Liver (tissue), 9 donors: ENCODE data around the gene ROR1. TPM values are rescaled to one million over a fixed set of nuclear protein-coding genes. Genes with fewer than 3 reads are reported as not detected.

Source experiments
- DNase-seq: peaks from one replicate; pipeline ENCODE4 v3.0.0-alpha.2; 2017; ENCODE audit warnings: low spot score
- H3K27ac ChIP-seq, 2 donors: one replicate each; pipeline ENCODE4 v1.7.0; 2013; ENCODE audit warnings: inconsistent platforms in 2 of 2, low read length in 2 of 2, control low read depth in 1 of 2, low read depth in 1 of 2, mild to moderate bottlenecking in 1 of 2
- H3K27me3 ChIP-seq, 4 donors: one replicate each; pipeline versions ENCODE4 v1.6.1 to v1.7.0; 2013; ENCODE audit warnings: low read length in 3 of 4, inconsistent platforms in 1 of 4, mild to moderate bottlenecking in 1 of 4, moderate library complexity in 1 of 4; ENCODE audit not compliant: control insufficient read depth in 4 of 4, insufficient read depth in 4 of 4
- H3K36me3 ChIP-seq, 4 donors: one replicate each; pipeline versions ENCODE4 v1.6.1 to v1.7.0; 2013; ENCODE audit warnings: low read length in 3 of 4, mild to moderate bottlenecking in 3 of 4, low read depth in 1 of 4, moderate library complexity in 1 of 4; ENCODE audit not compliant: control insufficient read depth in 4 of 4, insufficient read depth in 3 of 4
- H3K4me1 ChIP-seq, 4 donors: one replicate each; pipeline versions ENCODE4 v1.6.1 to v1.7.0; 2013; ENCODE audit warnings: low read length in 3 of 4, mild to moderate bottlenecking in 3 of 4, moderate library complexity in 1 of 4; ENCODE audit not compliant: control insufficient read depth in 4 of 4, insufficient read depth in 4 of 4
- H3K4me3 ChIP-seq, 3 donors: one replicate each; pipeline versions ENCODE4 v1.6.1 to v1.7.0; 2013; ENCODE audit warnings: low read length in 3 of 3, control low read depth in 1 of 3, low read depth in 1 of 3, mild to moderate bottlenecking in 1 of 3
- H3K9ac ChIP-seq, 2 donors: one replicate each; pipeline ENCODE4 v1.7.0; 2013; ENCODE audit warnings: low read length in 2 of 2, mild to moderate bottlenecking in 2 of 2, moderate library complexity in 2 of 2, control low read depth in 1 of 2, low read depth in 1 of 2
- H3K9me3 ChIP-seq, 4 donors: one replicate each; pipeline versions ENCODE4 v1.6.1 to v1.7.0; 2013; ENCODE audit warnings: low read length in 3 of 4; ENCODE audit not compliant: control insufficient read depth in 4 of 4
- ATF3 ChIP-seq: IDR thresholded peaks from 2 replicates; pipeline ENCODE4 v1.6.1; 2016; ENCODE audit warnings: antibody characterized with exemption
- EGR1 ChIP-seq, 2 donors: IDR thresholded peaks; 2 replicates each; pipeline ENCODE4 v1.6.1; 2016 to 2018; ENCODE audit warnings: antibody characterized with exemption in 2 of 2, low read depth in 2 of 2
- FOXA1 ChIP-seq: IDR thresholded peaks from 2 replicates; pipeline ENCODE4 v1.6.1; 2016; ENCODE audit warnings: antibody characterized with exemption
- FOXA2 ChIP-seq: IDR thresholded peaks from 2 replicates; pipeline ENCODE4 v1.6.1; 2016; ENCODE audit warnings: antibody characterized with exemption
- GABPA ChIP-seq, 2 donors: IDR thresholded peaks in 1 of 2; conservative IDR thresholded peaks in 1 of 2; 2 replicates each; pipeline ENCODE4 v1.6.1; 2016; ENCODE audit warnings: antibody characterized with exemption in 2 of 2, mild to moderate bottlenecking in 1 of 2, moderate library complexity in 1 of 2
- HNF4A ChIP-seq, 2 donors: conservative IDR thresholded peaks; 2 replicates each; pipeline ENCODE4 v1.6.1; 2016; ENCODE audit warnings: antibody characterized with exemption in 2 of 2, mild to moderate bottlenecking in 2 of 2
- HNF4G ChIP-seq: IDR thresholded peaks from 2 replicates; pipeline ENCODE4 v1.6.1; 2016; ENCODE audit warnings: antibody characterized with exemption
- JUND ChIP-seq, 2 donors: IDR thresholded peaks; 2 replicates each; pipeline ENCODE4 v1.6.1; 2016; ENCODE audit warnings: antibody characterized with exemption in 2 of 2
- NR2F2 ChIP-seq: IDR thresholded peaks from 2 replicates; pipeline ENCODE4 v1.6.1; 2016; ENCODE audit warnings: antibody characterized with exemption
- RAD21 ChIP-seq, 2 donors: IDR thresholded peaks; 2 replicates each; pipeline ENCODE4 v1.6.1; 2016; ENCODE audit warnings: antibody characterized with exemption in 2 of 2, mild to moderate bottlenecking in 2 of 2
- RXRA ChIP-seq, 2 donors: IDR thresholded peaks; 2 replicates each; pipeline ENCODE4 v1.6.1; 2017 to 2018; ENCODE audit warnings: antibody characterized with exemption in 2 of 2, mild to moderate bottlenecking in 1 of 2
- SP1 ChIP-seq: IDR thresholded peaks from 2 replicates; pipeline ENCODE4 v1.6.1; 2018; ENCODE audit warnings: antibody characterized with exemption, mild to moderate bottlenecking
- TAF1 ChIP-seq: conservative IDR thresholded peaks from 2 replicates; pipeline ENCODE4 v1.6.1; 2016; ENCODE audit warnings: antibody characterized with exemption, mild to moderate bottlenecking
- YY1 ChIP-seq: IDR thresholded peaks from 2 replicates; pipeline ENCODE4 v1.6.1; 2016; ENCODE audit warnings: antibody characterized with exemption, mild to moderate bottlenecking
- WGBS: extraction: QIAGEN DNeasy Blood & Tissue Kit; methylation state at CpG from one replicate; pipeline ENCODE4 v1.1.7; 2013; 5-methylcytosine and 5-hydroxymethylcytosine counted together
- polyA plus RNA-seq, 2 donors: library from polyadenylated mRNA; stranded (reverse) in 1 of 2; unstranded in 1 of 2; fragments of 200-250 nt in 1 of 2; fragments of >200 nt in 1 of 2; fragmentation: Nextera tagmentation in 1 of 2; extraction: Ambion mirVana in 1 of 2; gene quantifications; one replicate each; pipeline versions ENCODE4 v1.2.1 to v1.2.3, GENCODE V29; 2013 to 2015
- total RNA-seq, 2 donors: library from RNA; depleted of rRNA; stranded (reverse); fragments of >200 nt; gene quantifications; one replicate each; pipeline ENCODE4 v1.2.3, GENCODE V29; 2014
- TF ChIP-seq, protein P1 (sequence below): IDR thresholded peaks from 2 replicates; pipeline ENCODE4 v1.6.1; 2016; ENCODE audit warnings: antibody characterized with exemption
- TF ChIP-seq, protein P2 (sequence below): fragments of 150-350 bp; IDR thresholded peaks from 2 replicates; pipeline ENCODE4 v1.5.1; 2017; ENCODE audit warnings: improper control_type of control experiment, low read depth, low read length; ENCODE audit not compliant: missing input control
- TF ChIP-seq, protein P3 (sequence below): IDR thresholded peaks from 2 replicates; pipeline ENCODE4 v1.6.1; 2016; ENCODE audit warnings: antibody characterized with exemption, mild to moderate bottlenecking
- TF ChIP-seq, protein P4 (sequence below): IDR thresholded peaks from 2 replicates; pipeline ENCODE4 v1.6.1; 2016; ENCODE audit warnings: antibody characterized with exemption
- donor health status: healthy.
- donor health status: healthy.
- donor health status: healthy.
- donor health status: healthy.
- donor health status: healthy.

The ROR1 gene
- total and polyA plus RNA-seq, 4 donors = 0.15 to 0.98 (median 0.37) TPM

DNA sequence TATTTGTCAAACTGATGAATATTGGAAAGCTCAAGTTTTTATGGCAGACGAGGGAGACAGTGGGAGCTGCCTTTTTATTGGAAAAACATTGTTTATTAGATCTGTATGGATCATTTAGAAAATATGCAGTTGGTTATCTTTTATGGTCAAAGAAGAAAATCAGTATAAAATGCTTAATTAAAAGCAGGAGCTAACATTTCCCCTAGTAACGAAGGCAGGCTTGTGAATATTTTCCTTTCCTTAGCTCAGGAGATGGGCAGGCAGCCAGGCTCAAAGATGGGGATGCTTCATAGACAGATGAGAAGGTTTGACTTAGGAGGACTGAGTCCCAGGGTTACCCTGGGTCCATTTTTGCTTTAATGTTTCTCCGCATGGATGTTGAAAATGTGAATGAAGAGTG lies 26.0 kb downstream of the ROR1 start (continued):
- TF ChIP-seq HNF4G (no peak), YY1 (no peak)

DNA sequence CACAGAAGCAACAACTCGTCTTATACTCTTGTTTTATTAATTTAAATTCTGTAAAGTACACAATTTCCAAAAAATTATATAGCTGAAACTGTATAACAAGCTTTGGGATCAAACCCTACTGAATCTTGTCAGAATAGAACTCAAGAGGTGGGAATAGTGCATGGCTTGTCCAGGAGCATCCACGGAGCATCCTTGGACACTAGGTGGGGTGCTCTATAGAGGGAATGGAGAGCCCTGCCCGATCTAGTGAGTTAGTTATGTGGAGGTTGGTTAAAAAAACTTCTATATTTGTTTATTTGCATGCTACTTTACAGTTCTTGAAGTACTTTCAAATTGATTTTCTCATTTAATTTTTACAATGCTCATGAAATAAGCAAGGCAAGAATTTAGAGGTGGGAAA lies 28.3 kb downstream of the ROR1 start:
- Histone ChIP-seq H3K9ac (no peak overlapping the region), H3K4me3 (no peak overlapping the region), H3K9me3 (no peaks in the 10 kb centered on the region), H3K27ac (no peak overlapping the region), H3K36me3 (no peaks in the 10 kb centered on the region), H3K4me1 (no peaks in the 10 kb centered on the region), H3K27me3 (no peaks in the 10 kb centered on the region)
- DNase-seq = no peak
- WGBS = 74% methylated on average over 3 of the region's 3 CpGs
- TF ChIP-seq, protein P1, sequence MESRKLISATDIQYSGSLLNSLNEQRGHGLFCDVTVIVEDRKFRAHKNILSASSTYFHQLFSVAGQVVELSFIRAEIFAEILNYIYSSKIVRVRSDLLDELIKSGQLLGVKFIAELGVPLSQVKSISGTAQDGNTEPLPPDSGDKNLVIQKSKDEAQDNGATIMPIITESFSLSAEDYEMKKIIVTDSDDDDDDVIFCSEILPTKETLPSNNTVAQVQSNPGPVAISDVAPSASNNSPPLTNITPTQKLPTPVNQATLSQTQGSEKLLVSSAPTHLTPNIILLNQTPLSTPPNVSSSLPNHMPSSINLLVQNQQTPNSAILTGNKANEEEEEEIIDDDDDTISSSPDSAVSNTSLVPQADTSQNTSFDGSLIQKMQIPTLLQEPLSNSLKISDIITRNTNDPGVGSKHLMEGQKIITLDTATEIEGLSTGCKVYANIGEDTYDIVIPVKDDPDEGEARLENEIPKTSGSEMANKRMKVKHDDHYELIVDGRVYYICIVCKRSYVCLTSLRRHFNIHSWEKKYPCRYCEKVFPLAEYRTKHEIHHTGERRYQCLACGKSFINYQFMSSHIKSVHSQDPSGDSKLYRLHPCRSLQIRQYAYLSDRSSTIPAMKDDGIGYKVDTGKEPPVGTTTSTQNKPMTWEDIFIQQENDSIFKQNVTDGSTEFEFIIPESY = no peak
- TF ChIP-seq ATF3 (no peak), NR2F2 (no peak), HNF4G (no peak), FOXA1 (no peak), HNF4A (conservative IDR thresholded peaks at IDR 0.05) (no peak), FOXA2 (no peak), RAD21 (IDR thresholded peaks at IDR 0.05) (no peak), TAF1 (no peak), YY1 (no peak), EGR1 (IDR thresholded peaks at IDR 0.05; ENCODE audit: low read depth in 2 of 2) (no peak), SP1 (no peak), RXRA (IDR thresholded peaks at IDR 0.05) (no peak), GABPA (IDR thresholded peaks at IDR 0.05 in 1 of 2, conservative IDR thresholded peaks at IDR 0.05 in 1 of 2) (no peak), JUND (IDR thresholded peaks at IDR 0.05) (no peak)
- TF ChIP-seq, protein P2, sequence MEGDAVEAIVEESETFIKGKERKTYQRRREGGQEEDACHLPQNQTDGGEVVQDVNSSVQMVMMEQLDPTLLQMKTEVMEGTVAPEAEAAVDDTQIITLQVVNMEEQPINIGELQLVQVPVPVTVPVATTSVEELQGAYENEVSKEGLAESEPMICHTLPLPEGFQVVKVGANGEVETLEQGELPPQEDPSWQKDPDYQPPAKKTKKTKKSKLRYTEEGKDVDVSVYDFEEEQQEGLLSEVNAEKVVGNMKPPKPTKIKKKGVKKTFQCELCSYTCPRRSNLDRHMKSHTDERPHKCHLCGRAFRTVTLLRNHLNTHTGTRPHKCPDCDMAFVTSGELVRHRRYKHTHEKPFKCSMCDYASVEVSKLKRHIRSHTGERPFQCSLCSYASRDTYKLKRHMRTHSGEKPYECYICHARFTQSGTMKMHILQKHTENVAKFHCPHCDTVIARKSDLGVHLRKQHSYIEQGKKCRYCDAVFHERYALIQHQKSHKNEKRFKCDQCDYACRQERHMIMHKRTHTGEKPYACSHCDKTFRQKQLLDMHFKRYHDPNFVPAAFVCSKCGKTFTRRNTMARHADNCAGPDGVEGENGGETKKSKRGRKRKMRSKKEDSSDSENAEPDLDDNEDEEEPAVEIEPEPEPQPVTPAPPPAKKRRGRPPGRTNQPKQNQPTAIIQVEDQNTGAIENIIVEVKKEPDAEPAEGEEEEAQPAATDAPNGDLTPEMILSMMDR = no peak
- TF ChIP-seq, protein P3, sequence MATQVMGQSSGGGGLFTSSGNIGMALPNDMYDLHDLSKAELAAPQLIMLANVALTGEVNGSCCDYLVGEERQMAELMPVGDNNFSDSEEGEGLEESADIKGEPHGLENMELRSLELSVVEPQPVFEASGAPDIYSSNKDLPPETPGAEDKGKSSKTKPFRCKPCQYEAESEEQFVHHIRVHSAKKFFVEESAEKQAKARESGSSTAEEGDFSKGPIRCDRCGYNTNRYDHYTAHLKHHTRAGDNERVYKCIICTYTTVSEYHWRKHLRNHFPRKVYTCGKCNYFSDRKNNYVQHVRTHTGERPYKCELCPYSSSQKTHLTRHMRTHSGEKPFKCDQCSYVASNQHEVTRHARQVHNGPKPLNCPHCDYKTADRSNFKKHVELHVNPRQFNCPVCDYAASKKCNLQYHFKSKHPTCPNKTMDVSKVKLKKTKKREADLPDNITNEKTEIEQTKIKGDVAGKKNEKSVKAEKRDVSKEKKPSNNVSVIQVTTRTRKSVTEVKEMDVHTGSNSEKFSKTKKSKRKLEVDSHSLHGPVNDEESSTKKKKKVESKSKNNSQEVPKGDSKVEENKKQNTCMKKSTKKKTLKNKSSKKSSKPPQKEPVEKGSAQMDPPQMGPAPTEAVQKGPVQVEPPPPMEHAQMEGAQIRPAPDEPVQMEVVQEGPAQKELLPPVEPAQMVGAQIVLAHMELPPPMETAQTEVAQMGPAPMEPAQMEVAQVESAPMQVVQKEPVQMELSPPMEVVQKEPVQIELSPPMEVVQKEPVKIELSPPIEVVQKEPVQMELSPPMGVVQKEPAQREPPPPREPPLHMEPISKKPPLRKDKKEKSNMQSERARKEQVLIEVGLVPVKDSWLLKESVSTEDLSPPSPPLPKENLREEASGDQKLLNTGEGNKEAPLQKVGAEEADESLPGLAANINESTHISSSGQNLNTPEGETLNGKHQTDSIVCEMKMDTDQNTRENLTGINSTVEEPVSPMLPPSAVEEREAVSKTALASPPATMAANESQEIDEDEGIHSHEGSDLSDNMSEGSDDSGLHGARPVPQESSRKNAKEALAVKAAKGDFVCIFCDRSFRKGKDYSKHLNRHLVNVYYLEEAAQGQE = no peak
- TF ChIP-seq, protein P4, sequence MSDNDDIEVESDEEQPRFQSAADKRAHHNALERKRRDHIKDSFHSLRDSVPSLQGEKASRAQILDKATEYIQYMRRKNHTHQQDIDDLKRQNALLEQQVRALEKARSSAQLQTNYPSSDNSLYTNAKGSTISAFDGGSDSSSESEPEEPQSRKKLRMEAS = no peak
